Measurements from ENCODE around the gene NEK4.

NEK4 gene

DNA sequence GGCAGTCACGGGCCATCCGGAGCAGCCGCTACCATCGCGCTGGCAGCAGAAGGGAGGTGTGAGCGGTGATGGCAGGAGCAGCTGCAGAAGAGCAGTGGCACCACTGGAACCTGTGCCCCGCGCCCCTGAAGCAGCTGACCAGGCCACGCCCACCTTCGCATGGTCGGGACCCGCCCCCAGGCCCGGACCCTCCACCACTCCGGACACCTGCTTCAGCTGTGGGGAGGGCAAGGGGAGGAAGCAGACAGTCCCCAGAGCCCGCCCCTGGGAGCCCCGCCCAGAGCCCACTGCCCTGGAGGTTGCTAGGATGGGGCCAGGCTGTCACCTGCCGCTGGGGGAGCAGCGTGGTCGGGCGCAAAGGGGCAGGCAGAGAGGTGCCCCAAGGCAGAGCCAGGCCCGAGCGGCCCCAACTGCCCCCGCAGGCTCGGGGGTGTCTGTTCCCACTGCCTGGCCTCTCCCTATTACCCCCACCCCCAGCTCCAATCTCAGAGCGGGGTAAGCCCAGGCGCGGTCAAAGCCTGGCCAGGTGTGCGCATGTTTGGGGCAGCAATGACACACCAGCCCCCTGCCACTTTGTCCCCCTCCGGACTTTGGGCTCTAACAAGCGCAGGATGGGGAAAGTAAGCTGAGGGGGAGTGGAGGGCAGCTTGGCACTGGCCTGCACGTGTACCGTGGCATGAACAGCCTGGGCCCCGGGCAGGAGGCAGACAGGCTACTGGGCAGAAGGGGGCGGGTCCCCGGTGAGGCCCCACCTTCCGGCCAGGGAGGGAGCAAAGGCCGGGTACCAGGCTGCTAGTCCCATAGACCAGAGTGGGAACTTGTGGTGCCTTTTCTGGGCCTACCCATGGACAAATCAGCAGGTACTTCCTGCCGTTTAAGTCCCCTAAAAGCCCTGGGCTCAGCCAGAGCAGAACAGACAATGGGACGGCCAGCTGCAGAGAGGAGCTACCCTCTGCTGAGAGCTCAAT lies 56.1 kb downstream of the NEK4 start:
- DNase-seq: no peak
- in situ Hi-C loops (cut with HindIII; ENCODE audit: low pct_ligation_motif_present, low pct_unique_long_range_greater_than_20kb, low sequenced_read_pairs): no loop called here

- in situ Hi-C loops (cut with HindIII; ENCODE audit: low pct_ligation_motif_present, low pct_unique_long_range_greater_than_20kb, low sequenced_read_pairs): no loop called here
- DNase-seq: no peak
These were observed 58.2 kb downstream of the NEK4 start for GRCh38 chr3:52712291-52713212.

DNA sequence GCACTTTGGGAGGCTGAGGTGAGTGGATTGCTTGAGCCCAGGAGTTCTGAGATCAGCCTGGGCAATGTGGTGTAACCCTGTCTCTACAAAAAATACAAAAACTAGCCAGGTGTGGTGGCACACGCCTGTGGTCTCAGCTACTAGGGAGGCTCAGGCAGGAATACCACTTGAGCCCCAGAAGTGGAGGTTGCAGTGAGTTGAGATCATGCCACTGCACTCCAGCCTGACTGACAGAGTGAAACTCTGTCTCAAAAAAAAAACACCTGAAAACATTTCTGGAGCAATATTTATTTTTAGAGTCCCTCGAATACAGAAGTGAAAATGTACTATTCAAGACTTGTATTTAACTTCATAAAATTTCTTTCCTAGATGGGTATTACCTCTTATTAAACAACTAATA lies 60.2 kb downstream of the NEK4 start:
- in situ Hi-C loops (cut with HindIII; ENCODE audit: low pct_ligation_motif_present, low pct_unique_long_range_greater_than_20kb, low sequenced_read_pairs): no loop called here
- no peak for DNase-seq

DNA sequence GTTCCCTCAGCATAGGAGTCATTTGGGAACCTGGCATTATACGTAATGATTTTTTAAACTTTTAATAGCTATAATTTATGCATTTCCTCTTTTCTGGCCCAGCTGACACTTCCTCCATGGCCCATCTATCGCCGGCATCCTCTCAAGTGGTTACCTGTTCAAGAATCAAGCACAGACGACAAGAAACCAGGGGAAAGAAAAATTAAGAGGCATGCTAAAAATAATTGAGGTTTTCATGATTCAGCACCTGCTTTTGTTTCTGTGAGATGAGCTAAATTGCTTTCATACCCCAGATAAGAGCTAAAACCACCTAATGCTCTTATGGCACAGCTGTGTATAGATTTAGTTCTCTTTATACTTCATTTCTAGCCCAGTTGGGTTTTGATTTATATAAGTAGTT lies 63.2 kb downstream of the NEK4 start:
- in situ Hi-C loops (cut with HindIII; ENCODE audit: low pct_ligation_motif_present, low pct_unique_long_range_greater_than_20kb, low sequenced_read_pairs): no loop called here
- no peak for DNase-seq

- DNase-seq: peak; percentile 79
- in situ Hi-C loops (cut with HindIII; ENCODE audit: low pct_ligation_motif_present, low pct_unique_long_range_greater_than_20kb, low sequenced_read_pairs): no loop called here
These were observed 64.8 kb downstream of the NEK4 start, which contains the start of the genes GLT8D1 and SPCS1 for GRCh38 chr3:52705688-52706686. GLT8D1 (minus strand) TSS chr3:52705791; CDS start chr3:52700460, 5,331 bp downstream. SPCS1 (plus strand) TSS chr3:52706106; CDS start chr3:52706247, 141 bp downstream.

DNA sequence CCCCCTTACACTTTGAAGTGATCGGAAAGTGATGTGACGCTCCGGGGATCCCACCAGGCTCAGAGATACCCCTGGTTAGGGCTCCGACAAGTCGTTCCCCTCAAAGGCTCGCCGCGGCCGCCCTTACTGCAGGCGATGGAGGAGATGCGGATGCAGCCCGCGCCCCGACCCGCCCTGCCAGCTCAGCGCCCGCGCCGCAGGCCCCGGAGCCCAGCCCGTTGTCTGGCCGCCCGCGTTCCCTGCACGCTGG lies 65.4 kb downstream of the NEK4 start:
- no peak for DNase-seq
- in situ Hi-C loops (cut with HindIII; ENCODE audit: low pct_ligation_motif_present, low pct_unique_long_range_greater_than_20kb, low sequenced_read_pairs): no loop called here

GRCh38 chr3:52704611-52705437 lies 65.9 kb downstream of the NEK4 start:
- in situ Hi-C loops (cut with HindIII; ENCODE audit: low pct_ligation_motif_present, low pct_unique_long_range_greater_than_20kb, low sequenced_read_pairs): no loop called here
- DNase-seq: peak; percentile 29

DNA sequence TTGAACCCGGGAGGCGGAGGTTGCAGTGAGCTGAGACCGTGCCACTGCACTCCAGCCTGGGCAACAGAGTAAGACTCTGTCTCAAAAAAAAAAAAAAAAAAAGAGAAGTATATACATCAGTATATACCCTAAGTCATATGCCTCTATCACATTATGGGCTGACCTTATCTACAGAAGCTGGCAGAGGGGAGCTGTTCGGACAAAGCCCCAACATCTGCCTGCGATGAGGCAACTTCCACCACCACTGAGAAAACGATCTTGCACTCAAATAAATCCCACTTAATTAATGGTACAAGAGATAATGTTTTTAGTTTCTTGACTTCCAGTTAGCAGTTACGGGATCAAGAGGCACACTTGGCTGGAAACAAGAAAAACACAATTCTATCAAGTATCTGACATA lies 67.4 kb downstream of the NEK4 start:
- DNase-seq: no peak
- in situ Hi-C loops (cut with HindIII; ENCODE audit: low pct_ligation_motif_present, low pct_unique_long_range_greater_than_20kb, low sequenced_read_pairs): no loop called here

DNA sequence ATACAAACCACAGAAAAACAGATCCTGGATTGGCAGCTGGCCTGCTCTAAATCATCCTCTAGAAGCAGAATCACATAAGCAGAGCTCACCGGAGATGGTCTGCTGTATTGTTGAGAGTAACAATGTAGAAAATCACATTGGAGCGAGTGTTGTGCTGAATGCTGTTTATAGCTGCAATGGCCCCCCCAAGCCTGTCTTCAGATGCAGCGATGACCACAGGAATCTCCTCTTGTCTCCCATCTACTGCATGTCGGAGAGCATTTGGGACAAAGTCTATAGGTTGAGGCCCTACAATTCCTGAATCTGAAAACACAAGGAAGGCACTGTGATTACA lies 73.1 kb downstream of the NEK4 start:
- no peak for DNase-seq
- in situ Hi-C loops (cut with HindIII; ENCODE audit: low pct_ligation_motif_present, low pct_unique_long_range_greater_than_20kb, low sequenced_read_pairs): no loop called here

DNA sequence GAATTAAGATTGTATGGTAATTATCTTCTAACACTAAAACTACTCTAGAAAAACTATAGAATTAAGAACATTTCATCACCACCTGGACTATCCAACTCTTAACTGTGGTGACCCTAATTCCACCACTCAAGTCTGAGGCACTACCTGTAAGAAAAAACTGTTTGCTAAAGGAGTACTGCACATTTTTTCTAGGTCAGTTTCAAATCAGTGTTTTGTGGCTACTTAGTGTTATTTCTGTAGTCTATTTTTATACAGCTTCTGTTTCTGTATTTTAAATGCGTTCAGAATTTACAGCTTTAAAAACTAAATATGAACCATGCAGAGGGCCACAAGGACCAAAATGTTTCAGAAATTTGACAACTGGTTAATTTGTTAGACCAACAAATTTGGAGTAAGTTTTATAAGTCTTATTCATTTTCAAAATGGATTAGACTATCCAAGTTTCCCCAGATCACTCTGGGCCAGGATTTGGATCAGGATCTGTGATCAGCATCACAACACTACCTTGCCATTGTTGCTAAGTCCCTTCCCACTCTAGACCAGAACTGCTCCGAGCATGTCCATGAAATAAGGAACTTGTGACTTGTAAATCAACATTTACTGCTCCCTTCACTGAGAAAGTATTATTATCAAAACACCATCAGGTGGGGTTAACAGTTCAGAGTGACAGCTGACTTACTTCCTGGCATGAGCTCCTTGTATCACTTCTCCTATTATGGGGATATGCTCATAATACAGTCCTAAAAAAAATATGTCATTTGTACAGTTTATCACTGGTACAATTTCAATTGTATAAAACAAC lies 73.7 kb downstream of the NEK4 start:
- in situ Hi-C loops (cut with HindIII; ENCODE audit: low pct_ligation_motif_present, low pct_unique_long_range_greater_than_20kb, low sequenced_read_pairs): no loop called here
- DNase-seq: no peak

DNA sequence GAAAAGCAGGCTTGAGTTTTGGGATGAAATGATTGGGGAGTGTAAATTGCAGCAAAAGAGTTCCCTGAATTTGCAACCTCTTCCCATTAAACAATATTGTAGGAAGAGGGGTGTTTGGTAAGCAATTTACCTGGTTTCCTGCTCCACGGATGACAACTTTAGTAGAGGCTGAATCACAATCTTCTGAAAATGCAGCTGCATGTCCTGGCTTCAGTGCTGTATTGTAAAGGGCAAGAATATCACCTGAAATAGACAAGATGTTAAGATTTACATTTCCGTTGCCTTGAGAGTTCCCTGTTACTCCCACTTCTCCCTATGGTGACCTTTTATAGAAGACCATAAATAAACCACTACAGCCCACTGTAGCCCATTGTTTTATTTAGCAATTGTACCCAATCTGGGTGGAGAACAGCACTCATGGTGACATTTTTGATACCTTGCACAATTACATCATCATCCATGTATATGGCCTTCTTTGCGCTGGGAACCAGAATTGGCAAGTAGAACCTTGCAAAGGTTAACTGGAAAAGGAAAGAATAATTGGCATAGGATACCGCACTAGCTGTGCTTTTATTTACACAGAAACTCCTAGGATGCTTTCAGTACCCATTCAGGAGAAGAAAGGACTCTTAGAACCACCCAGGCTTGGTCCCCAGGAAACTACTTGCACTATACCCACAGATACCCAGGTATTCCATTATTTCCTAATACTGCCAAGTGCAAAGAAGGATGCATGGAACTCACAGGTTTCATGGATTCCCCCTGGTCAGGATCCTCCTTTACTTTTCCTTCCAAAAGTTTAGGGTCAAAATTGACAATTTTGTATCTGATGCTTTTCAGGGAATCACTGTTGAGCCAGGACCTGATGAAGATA lies 74.7 kb downstream of the NEK4 start:
- DNase-seq: no peak
- in situ Hi-C loops (cut with HindIII; ENCODE audit: low pct_ligation_motif_present, low pct_unique_long_range_greater_than_20kb, low sequenced_read_pairs): no loop called here

GRCh38 chr3:52694528-52695189 lies 76.1 kb downstream of the NEK4 start:
- in situ Hi-C loops (cut with HindIII; ENCODE audit: low pct_ligation_motif_present, low pct_unique_long_range_greater_than_20kb, low sequenced_read_pairs): no loop called here

DNA sequence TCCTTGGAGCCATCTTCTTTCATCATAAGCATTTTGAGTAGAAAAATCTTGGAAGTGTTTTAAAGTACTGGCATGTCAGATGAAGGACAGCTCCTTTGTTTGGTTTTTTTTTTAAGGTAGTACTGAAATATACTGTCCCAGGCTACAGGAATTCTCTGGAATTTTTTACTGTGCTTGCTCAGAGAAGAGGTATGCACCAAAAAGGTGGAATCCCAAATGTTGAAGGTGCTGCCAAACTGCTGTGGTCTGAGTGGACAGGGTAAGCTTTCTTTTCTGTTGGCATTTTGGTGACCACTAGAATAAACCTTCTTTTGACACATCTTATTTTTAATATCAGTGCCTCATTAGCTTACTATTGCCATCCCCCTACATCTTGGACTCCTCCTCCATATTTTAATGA lies 77.7 kb downstream of the NEK4 start:
- no peak for DNase-seq
- in situ Hi-C loops (cut with HindIII; ENCODE audit: low pct_ligation_motif_present, low pct_unique_long_range_greater_than_20kb, low sequenced_read_pairs): no loop called here

More at GRCh38 chr3:52694528-52695189, 76.1 kb downstream of the NEK4 start:
- DNase-seq: no peak

GRCh38 chr3:52690560-52690959 lies 80.2 kb downstream of the NEK4 start:
- in situ Hi-C loops (cut with HindIII; ENCODE audit: low pct_ligation_motif_present, low pct_unique_long_range_greater_than_20kb, low sequenced_read_pairs): no loop called here
- no peak for DNase-seq

DNA sequence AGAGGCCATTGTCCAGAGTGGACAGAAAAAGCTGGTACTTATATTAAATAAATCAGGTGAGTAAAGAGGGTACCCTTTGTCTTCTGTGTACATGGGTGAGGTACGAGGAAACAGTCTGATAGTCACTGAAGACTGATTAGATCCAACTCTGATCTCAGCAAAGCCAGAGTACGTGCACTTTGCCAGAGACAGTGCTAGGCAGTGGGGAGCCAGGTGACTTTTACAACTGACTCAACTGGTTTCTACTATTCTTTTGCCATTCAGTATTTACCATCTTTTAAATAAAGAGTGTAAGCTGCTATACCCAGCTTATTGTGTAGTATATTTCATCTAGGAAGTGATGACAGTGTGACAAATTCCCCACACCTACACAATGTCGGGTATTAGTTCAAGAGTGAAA lies 81.6 kb downstream of the NEK4 start:
- in situ Hi-C loops (cut with HindIII; ENCODE audit: low pct_ligation_motif_present, low pct_unique_long_range_greater_than_20kb, low sequenced_read_pairs): no loop called here
- no peak for DNase-seq

GRCh38 chr3:52688266-52688665 lies 82.5 kb downstream of the NEK4 start:
- in situ Hi-C loops (cut with HindIII; ENCODE audit: low pct_ligation_motif_present, low pct_unique_long_range_greater_than_20kb, low sequenced_read_pairs): no loop called here
- no peak for DNase-seq

All from ACHN (cell line).